ENCODE data around the gene LIN54. TPM values are rescaled to one million over a fixed set of nuclear protein-coding genes. Genes with fewer than 3 reads are reported as not detected.

Gene LIN54
- total RNA-seq, 1 experiment from 2014 or later: 11.4 TPM

DNA sequence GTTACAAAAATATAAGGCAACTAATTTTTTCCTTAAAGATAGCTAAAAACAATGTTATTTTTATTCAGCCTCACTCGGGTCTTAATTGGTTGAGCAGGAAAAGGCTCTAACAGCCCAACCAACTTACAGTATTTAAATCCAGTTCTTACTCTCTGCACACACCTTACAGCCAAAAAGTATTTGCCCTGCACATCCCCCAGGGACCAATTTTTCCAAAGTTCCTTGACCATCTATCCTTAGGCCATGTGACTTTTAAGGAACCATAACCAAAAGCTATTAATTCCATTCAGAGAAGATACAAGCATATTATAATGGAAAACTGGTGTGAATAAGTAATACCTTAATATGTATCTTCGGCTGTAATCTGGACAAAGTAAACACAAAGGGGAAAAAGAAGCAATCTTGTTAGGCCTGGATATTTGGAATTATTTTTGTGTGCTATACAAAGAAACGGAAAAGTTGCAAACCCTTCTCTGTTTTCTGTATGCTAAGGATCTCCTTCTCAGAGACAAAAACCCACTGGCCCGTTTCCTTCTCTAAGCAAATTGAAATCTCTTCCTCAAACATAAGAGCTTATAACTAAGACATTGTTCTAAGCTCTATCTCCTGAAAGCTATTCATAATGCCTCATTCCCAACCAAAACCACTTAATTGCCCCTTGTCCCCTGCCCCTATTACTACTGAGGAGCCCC lies 111.1 kb downstream of the LIN54 start:
- no peak for DNase-seq

GRCh38 chr4:82898322-82899243 lies 112.0 kb downstream of the LIN54 start:
- no peaks in the 10 kb centered on the region for H3K27me3 ChIP-seq (ENCODE audit: control insufficient read depth, insufficient read depth, low read length)
- H3K4me3 ChIP-seq (ENCODE audit: insufficient read depth, low read depth, low read length): peak overlapping the region; percentile 92
- H3K36me3 ChIP-seq (replicated peaks; ENCODE audit: control insufficient read depth, insufficient read depth, low read length): peaks cover 26% of the 10 kb centered on the region
- DNase-seq: no peak

More for the DNA sequence above, 111.1 kb downstream of the LIN54 start:
- H3K36me3 ChIP-seq (replicated peaks; ENCODE audit: control insufficient read depth, insufficient read depth, low read length): peaks cover 18% of the 10 kb centered on the region
- peak overlapping the region; percentile 92 for H3K4me3 ChIP-seq (ENCODE audit: insufficient read depth, low read depth, low read length)
- no peaks in the 10 kb centered on the region for H3K27me3 ChIP-seq (ENCODE audit: control insufficient read depth, insufficient read depth, low read length)

DNA sequence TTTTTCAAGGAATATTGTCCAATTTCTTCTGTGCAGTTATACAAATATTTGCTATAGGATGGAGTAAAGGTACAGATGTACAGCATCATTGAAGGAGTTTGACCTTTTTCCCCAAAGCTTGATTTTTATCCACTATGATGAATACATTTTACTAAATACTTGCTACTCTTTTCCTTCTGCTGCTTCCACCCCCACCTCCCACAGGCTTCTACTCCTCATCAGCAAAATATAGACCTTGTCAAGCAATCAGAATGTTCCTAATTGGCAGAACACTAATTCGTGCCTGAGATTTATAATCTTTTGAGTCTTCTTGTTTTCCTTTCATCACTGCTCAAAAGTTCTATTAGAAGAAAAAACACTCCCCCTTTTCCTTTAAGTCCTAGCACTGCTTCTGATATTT lies 113.9 kb downstream of the LIN54 start:
- Histone ChIP-seq H3K27me3 (ENCODE audit: control insufficient read depth, insufficient read depth, low read length) (no peaks in the 10 kb centered on the region), H3K36me3 (replicated peaks; ENCODE audit: control insufficient read depth, insufficient read depth, low read length) (peaks cover 28% of the 10 kb centered on the region), H3K4me3 (ENCODE audit: insufficient read depth, low read depth, low read length) (no peak overlapping the region)
- no peak for DNase-seq

GRCh38 chr4:82893942-82894341 lies 116.7 kb downstream of the LIN54 start:
- no peak for DNase-seq
- H3K4me3 ChIP-seq (ENCODE audit: insufficient read depth, low read depth, low read length): no peak overlapping the region
- peaks cover 26% of the 10 kb centered on the region for H3K36me3 ChIP-seq (replicated peaks; ENCODE audit: control insufficient read depth, insufficient read depth, low read length)
- H3K27me3 ChIP-seq (ENCODE audit: control insufficient read depth, insufficient read depth, low read length): no peaks in the 10 kb centered on the region

DNA sequence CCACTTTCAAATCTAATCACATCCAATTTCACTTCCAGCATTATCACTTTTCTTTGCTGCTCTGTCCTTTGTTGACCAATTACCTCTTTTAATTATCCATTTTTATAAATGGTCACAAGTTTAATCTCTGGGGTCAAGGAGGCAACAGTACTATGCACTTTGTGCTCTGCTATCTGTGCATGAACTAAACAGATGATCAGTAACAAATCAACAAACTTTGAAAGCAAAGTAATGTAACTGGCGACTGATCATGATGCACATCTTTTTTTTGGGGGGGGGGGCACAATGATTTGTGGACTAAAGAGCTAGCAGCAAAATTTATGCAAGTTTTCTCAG lies 118.2 kb downstream of the LIN54 start:
- peaks cover 20% of the 10 kb centered on the region for H3K36me3 ChIP-seq (replicated peaks; ENCODE audit: control insufficient read depth, insufficient read depth, low read length)
- no peak for DNase-seq
- H3K4me3 ChIP-seq (ENCODE audit: insufficient read depth, low read depth, low read length): no peak overlapping the region
- no peaks in the 10 kb centered on the region for H3K27me3 ChIP-seq (ENCODE audit: control insufficient read depth, insufficient read depth, low read length)

DNA sequence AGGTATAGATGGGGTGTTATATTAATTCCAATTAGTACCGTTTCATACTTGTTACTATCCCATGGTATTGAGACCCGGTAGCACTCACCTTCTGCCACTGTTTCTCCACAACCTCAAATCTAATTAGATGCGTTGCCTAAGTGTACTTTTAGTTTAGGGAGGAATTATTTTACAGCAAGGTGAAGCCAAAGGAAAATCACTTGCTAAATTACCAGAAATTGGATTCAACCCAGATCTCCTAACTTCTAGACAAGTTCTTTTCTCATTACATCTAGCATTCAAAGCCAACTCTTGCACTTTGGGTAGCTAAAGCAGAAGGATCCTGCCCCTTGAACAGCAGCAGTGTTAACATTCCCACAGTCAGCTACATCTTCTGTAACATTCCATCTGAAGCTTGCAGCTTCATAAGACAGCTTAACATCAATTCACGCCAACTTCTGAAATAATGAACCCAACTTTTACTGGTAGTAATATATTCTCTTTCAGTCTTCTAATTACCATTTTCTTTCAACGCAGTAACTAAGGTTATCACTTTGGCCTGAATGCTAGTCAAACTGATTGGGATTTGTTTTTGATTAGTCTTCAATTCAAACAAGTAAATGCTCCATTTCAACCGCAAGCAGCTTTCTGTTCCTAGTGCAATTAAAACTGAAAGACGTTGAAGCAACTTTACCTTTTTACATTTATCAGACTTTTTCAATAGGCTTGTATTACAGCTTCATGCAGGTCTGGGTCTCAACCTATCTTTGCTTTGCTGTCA lies 118.7 kb downstream of the LIN54 start:
- DNase-seq: no peak

DNA sequence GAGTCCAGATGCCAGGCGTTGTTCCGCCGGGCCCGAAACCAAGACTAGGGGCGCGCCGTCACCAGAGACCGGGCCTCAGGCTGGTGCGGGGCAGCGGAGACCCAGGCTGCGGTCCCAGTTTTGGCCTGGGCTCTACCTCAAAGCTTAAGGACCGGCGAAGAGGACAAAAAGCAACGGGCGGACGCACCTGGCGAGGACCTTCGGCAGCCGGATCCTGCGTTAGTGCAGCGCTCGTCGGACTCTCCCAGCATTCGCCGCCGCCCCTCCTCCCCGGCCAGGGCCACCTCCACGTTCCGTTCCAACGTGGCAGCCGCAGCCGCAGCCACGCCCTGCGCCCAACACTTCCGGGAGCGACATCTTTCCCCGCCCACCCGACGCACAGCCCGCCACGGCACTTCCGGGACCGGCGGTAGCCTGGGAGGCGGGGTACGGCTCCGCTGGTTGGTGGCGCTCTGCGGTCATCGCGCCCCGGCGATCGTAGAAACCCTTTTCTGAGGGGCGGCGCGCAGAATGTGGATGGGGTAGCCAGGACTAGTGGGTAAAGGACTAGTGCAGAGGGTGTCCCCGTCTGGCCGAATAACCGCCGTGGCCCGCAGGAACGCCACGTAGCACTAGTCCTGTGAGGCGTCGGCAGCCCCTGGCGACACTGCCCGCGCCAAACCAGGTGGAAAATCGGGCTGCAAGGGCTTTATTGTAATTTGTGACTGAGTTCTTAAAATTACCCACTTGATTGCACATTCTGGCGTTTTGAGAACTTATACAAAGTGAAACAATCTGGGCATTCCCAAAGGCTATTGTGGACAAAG lies 119.5 kb downstream of the LIN54 start, which contains the start of gene SEC31A:
SEC31A (minus strand) TSS at position 253 of the 806 bp plus-strand sequence. CDS start 9,217 bp downstream, outside the sequence.
- H3K36me3 ChIP-seq (replicated peaks; ENCODE audit: control insufficient read depth, insufficient read depth, low read length): peaks cover 17% of the 10 kb centered on the region
- no peaks in the 10 kb centered on the region for H3K27me3 ChIP-seq (ENCODE audit: control insufficient read depth, insufficient read depth, low read length)
- H3K4me3 ChIP-seq (ENCODE audit: insufficient read depth, low read depth, low read length): peak within 1 kb of the TSS; percentile 94
- DNase-seq: peak; percentile 93

More for the DNA sequence above, 118.7 kb downstream of the LIN54 start:
- H3K36me3 ChIP-seq (replicated peaks; ENCODE audit: control insufficient read depth, insufficient read depth, low read length): peaks cover 20% of the 10 kb centered on the region
- H3K4me3 ChIP-seq (ENCODE audit: insufficient read depth, low read depth, low read length): peak overlapping the region; percentile 71
- no peaks in the 10 kb centered on the region for H3K27me3 ChIP-seq (ENCODE audit: control insufficient read depth, insufficient read depth, low read length)

GRCh38 chr4:82890528-82890900 lies 120.1 kb downstream of the LIN54 start:
- Histone ChIP-seq H3K4me3 (ENCODE audit: insufficient read depth, low read depth, low read length) (peak overlapping the region; percentile 94), H3K36me3 (replicated peaks; ENCODE audit: control insufficient read depth, insufficient read depth, low read length) (peaks cover 14% of the 10 kb centered on the region), H3K27me3 (ENCODE audit: control insufficient read depth, insufficient read depth, low read length) (no peaks in the 10 kb centered on the region)
- DNase-seq: no peak

DNA sequence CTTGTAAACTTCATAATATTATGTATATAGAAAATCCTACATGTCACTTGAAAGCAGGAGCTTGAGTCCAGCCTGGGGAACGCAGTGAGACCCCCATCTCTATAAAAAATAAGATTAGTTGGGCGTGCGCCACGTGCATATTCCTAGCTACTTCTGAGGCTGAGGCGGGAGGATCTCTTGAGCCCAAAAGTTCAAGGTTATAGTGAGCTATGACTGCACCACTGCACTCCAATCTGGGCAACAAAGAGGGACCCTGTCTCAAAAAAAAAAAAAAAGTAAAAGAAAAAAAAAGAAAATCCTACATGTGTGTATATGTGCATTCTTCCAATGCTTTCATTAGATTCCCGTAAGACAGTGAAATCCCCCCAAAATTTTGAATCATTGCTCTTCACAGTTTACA lies 121.3 kb downstream of the LIN54 start:
- Histone ChIP-seq H3K27me3 (ENCODE audit: control insufficient read depth, insufficient read depth, low read length) (no peaks in the 10 kb centered on the region), H3K36me3 (replicated peaks; ENCODE audit: control insufficient read depth, insufficient read depth, low read length) (peaks cover 8% of the 10 kb centered on the region), H3K4me3 (ENCODE audit: insufficient read depth, low read depth, low read length) (peak overlapping the region; percentile 94; the same call in 1 of the 2 replicates)
- no peak for DNase-seq

DNA sequence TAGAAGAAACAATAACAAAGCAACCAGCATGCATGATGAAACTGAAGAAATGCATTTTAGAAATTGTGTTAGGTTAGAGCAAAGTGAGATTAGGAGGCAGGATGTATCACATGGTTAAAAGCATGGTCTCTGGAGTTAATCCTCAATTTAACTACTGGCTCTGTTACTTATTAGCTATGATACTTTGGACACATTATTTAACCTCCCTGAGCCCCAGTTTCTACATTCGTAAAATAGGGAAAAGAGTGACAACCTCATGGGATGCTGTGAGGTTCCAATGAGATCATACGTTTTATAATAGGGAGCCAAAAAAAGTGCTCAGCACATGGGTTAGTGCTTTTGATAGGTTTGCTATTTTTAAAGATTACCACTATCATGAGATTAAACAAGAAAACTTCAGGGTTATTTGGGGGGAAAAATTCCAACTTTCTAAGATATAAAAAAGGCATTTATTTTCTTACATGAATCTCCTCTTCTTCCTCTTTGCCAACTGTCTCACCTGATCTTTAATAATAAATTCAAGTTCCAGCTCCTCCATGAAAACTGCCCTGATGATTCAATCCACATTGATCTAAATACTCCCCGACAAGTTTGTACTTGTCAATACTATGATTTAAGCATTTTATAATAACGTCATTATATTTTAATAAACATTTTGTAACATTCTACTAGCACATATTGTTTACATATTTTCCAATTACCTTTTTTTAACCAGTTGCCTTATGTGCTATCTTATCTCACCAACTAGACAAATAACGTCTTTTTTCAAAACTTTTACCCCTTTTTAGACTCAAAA lies 124.3 kb downstream of the LIN54 start:
- no peaks in the 10 kb centered on the region for H3K36me3 ChIP-seq (replicated peaks; ENCODE audit: control insufficient read depth, insufficient read depth, low read length)
- H3K4me3 ChIP-seq (ENCODE audit: insufficient read depth, low read depth, low read length): no peak overlapping the region
- no peaks in the 10 kb centered on the region for H3K27me3 ChIP-seq (ENCODE audit: control insufficient read depth, insufficient read depth, low read length)
- DNase-seq: no peak

GRCh38 chr4:82885410-82885809 lies 125.2 kb downstream of the LIN54 start:
- no peak for DNase-seq
- Histone ChIP-seq H3K4me3 (ENCODE audit: insufficient read depth, low read depth, low read length) (no peak overlapping the region), H3K36me3 (replicated peaks; ENCODE audit: control insufficient read depth, insufficient read depth, low read length) (peaks cover 2% of the 10 kb centered on the region; the same call in 1 of the 2 replicates), H3K27me3 (ENCODE audit: control insufficient read depth, insufficient read depth, low read length) (no peaks in the 10 kb centered on the region)

All from H7 (cell line).